ENCODE measurements around the gene ARL17B.
"Not testable (repeated sequence)": the region's sequence is repeated elsewhere in the genome, so short reads cannot be mapped to it uniquely, and the experiment has no call there.

- TF ChIP-seq CTCF (conservative IDR thresholded peaks at IDR 0.05; ENCODE audit: low read depth, low read length); EZH2 (IDR thresholded peaks at IDR 0.05; ENCODE audit: low read length, unreplicated experiment); EZH2phosphoT487 (IDR thresholded peaks at IDR 0.05; ENCODE audit: borderline replicate concordance, low read length): not testable (repeated sequence)
Observed at GRCh38 chr17:46244949-46245768, 116.4 kb downstream of the ARL17B start.
